GM13976 (cell line): Measurements from ENCODE around the gene PARP14.
A peak's percentile ranks its signal among the peaks of the same experiment; 100 is the strongest.

Source experiments
- DNase-seq: peaks from one replicate; pipeline ENCODE4 v3.0.0; 2012; ENCODE audit warnings: low spot score
- in situ Hi-C: fragments of 300-500 bp; cut with MboI; formaldehyde crosslinking; loops from one replicate; pipeline ENCODE4 v1.12.0; 2022; ENCODE audit warnings: low sequenced_read_pairs, mixed read lengths, inconsistent platforms; ENCODE audit not compliant: unreplicated experiment
- TF ChIP-seq, protein P1 (sequence below): IDR thresholded peaks from 2 replicates; pipeline ENCODE4 v1.5.1; 2012; ENCODE audit warnings: borderline replicate concordance, mild to moderate bottlenecking; ENCODE audit not compliant: insufficient read depth; ENCODE audit errors: extremely low read depth, missing control alignments, control extremely low read depth

Gene PARP14

DNA sequence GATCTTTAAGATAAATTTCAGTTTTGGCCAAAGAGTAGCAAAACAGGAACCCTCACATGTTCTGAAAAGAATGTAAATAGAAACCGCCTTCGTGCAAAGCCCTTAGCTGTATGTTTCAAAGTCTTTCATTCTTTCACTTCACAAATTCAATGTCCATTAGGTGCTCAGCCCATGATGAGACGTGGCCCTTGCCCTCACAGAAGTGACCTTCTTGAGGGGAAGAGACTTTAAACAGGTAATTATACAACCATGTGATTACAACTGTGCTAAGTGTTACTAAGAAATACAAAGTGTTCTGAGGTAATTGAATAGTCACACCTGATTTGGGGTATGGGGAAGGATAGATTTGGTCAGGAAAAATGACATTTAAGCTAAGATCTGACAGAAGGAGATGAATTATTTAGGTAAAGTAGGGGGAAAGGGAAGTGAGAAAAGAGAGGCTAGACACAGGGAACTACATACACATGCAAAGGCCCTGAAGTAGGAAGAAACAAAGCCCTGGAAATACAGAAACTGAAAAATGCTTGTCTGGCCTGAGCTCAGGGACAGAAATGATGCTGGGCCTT lies 93.4 kb downstream of the PARP14 start:
- peak; percentile 46 for DNase-seq
- in situ Hi-C loops, result no loop called here
- TF ChIP-seq, protein P1, sequence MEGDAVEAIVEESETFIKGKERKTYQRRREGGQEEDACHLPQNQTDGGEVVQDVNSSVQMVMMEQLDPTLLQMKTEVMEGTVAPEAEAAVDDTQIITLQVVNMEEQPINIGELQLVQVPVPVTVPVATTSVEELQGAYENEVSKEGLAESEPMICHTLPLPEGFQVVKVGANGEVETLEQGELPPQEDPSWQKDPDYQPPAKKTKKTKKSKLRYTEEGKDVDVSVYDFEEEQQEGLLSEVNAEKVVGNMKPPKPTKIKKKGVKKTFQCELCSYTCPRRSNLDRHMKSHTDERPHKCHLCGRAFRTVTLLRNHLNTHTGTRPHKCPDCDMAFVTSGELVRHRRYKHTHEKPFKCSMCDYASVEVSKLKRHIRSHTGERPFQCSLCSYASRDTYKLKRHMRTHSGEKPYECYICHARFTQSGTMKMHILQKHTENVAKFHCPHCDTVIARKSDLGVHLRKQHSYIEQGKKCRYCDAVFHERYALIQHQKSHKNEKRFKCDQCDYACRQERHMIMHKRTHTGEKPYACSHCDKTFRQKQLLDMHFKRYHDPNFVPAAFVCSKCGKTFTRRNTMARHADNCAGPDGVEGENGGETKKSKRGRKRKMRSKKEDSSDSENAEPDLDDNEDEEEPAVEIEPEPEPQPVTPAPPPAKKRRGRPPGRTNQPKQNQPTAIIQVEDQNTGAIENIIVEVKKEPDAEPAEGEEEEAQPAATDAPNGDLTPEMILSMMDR, result no peak

DNA sequence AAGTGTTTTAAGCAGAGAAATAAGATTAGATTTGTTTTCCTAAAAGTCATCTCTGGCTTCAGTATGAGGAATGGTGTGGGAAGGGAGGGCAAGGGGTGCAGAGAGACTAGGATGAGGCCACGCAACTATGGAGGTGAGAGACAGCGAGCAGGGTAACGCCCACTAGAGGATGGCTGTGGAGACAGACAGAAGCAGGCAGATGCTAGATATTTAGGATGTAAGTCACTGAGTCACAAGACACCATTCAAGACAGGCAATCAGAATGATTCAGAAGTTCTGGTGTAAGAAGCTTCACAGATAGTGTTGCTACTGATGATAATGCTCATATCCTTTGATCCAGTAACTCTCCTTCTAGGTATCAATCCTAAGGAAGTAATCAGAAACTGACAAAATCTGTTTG lies 93.9 kb downstream of the PARP14 start:
- TF ChIP-seq, protein P1, result no peak
- in situ Hi-C loops, result no loop called here
- DNase-seq, result peak; percentile 16

DNA sequence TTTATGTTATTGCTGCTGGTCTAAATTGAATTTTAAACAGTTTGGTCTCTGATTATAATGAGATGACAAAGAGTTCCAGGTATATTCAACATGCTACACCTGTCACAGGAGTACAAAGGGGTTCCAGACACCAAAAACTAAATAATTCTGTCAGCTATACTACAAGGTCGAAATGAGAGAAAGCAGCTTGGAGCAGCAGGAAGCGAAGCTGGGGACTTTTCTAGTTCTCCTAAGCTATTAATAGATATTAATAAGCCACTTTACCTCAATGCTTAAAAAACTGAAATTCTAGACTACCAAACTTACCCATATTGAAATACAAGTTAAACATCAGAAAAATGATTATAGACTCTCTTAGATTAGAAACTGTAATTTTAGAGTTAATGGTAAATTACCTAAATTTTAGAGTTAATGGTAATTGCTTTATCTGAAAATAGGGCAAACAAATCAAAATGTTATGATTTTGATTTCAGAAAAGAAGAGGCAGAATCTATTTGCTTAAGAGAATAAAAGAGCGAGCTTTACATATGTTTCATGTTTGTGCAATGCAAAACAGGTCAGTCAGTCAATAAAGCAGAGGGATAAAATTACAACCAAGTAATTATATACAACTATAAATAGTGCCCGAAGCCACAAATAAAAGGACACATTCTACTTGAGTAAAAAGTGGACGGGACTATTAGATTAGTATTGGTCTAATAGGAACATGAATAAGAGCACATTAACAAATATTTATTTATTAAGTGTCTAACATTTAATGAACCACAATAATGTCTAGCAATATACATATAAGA lies 96.2 kb downstream of the PARP14 start:
- TF ChIP-seq, protein P1, result no peak
- no peak for DNase-seq
- in situ Hi-C loops, result no loop called here

DNA sequence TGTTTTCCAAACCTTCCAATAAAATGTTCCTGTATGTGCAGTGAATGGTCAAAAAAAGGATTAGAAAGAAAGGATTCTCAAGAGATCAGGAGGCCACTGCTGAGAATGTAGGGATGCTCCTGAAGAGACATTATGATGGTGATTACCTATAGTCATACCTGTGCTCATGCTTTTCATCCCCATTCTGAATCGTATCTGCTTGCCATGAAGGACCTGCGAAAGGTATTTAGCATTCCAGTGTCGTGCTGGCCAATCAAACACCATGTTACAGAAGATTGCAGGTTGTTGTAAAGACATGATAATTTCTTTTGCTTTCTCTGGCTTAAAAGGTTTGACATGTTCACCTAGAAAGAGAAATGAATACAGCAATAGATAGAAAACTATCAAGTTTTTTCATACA lies 96.9 kb downstream of the PARP14 start:
- in situ Hi-C loops, result no loop called here
- TF ChIP-seq, protein P1, result no peak
- DNase-seq, result no peak
